Loucy (cell line): Measurements from ENCODE around the gene PIGO.

ENCODE experiments used
- CTCF ChIP-seq: fragments of 200-600 bp; sonication (generic); conservative IDR thresholded peaks from 2 replicates; pipeline ENCODE4 v1.5.1; 2014; ENCODE audit warnings: mild to moderate bottlenecking, antibody characterized with exemption, low read length
- EZH2phosphoT487 ChIP-seq: fragments of 200-600 bp; IDR thresholded peaks from 2 replicates; pipeline ENCODE4 v1.6.1; 2018; ENCODE audit warnings: antibody characterized with exemption, mild to moderate bottlenecking, moderate library complexity, borderline replicate concordance

DNA sequence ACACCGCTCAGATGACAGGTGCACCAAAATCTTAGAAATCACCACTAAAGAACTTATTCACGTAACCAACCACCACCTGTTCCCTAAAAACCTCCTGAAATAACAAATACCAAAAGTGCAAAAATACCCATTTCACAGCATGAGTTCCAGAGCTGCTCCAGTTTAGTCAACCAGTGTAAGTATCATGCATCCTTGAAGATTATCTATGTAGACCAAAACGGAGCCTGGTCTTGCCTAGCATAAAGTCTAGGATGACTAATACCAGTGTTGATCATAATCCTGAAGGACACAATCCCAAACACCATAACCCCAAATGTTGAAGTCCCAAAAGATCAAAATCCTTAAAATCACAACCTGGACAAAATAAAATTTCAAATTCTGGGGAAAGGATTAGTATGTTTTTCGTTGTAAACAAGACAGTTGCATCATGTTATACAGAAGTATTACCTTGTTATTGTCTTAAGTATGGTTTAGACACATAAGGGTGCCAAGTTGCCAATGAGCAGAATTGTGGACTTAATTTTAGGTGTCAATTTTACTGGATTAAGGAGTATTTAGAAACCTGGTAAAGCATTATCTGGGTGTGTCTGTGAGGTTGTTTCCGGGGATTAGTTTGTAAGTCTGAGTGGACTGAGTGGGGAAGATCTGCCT, 42.1 kb downstream of the PIGO start:
- no peak for TF ChIP-seq CTCF
- no peak for TF ChIP-seq EZH2phosphoT487
